Muscle layer of duodenum (tissue), 2 donors: ENCODE data around the gene HOXA4.

Experiments
- H3K27ac ChIP-seq: one replicate; pipeline ENCODE4 v1.7.0; 2013; ENCODE audit warnings: mild to moderate bottlenecking, low read length
- H3K27me3 ChIP-seq: one replicate; pipeline ENCODE4 v1.7.0; 2013; ENCODE audit warnings: low read depth, mild to moderate bottlenecking, control low read depth, low read length
- H3K36me3 ChIP-seq, 2 donors: one replicate each; pipeline ENCODE4 v1.7.0; 2013; ENCODE audit warnings: low read length in 2 of 2, control low read depth in 1 of 2, mild to moderate bottlenecking in 1 of 2; ENCODE audit not compliant: insufficient read depth in 2 of 2, control insufficient read depth in 1 of 2
- H3K4me1 ChIP-seq, 2 donors: one replicate each; pipeline ENCODE4 v1.7.0; 2013; ENCODE audit warnings: low read length in 2 of 2, mild to moderate bottlenecking in 2 of 2, control low read depth in 1 of 2, moderate library complexity in 1 of 2; ENCODE audit not compliant: insufficient read depth in 2 of 2, control insufficient read depth in 1 of 2
- H3K4me3 ChIP-seq, 2 donors: one replicate each; pipeline ENCODE4 v1.7.0; 2013; ENCODE audit warnings: low read length in 2 of 2, low read depth in 1 of 2, mild to moderate bottlenecking in 1 of 2
- H3K9me3 ChIP-seq, 2 donors: one replicate each; pipeline ENCODE4 v1.7.0; 2013; ENCODE audit warnings: low read length in 2 of 2, control low read depth in 1 of 2, mild to moderate bottlenecking in 1 of 2; ENCODE audit not compliant: control insufficient read depth in 1 of 2
- donor health status: healthy.

HOXA4 gene

DNA sequence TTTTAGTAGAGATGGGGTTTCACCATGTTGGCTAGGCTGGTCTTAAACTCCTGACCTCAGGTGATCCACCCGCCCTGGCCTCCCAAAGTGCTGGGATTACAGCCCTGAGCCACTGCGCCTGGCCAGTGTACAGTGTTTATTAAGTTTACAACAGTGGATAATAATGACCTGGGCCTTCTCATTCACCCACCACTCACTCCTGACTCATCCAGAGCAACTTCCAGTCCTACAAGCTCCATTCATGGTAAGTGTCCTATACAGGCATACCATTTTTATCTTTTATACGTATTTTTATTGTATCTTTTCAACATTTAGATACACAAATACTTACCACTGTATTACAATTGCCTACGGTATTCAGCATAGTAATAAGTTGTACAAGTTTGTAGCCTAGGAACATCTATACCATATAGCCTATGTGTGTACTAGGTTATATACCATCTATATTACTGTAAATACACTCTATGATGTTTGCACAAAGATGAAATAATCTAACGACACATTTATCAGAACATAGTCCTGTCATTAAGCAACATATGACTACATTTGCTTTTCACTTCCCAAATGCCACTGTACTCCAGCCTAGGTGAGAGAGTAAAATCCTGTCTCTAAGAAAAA, 51.8 kb downstream of the HOXA4 start:
- no peaks in the 10 kb centered on the region for H3K4me1 ChIP-seq
- no peaks in the 10 kb centered on the region for H3K36me3 ChIP-seq
- no peaks in the 10 kb centered on the region for H3K27me3 ChIP-seq
- no peak overlapping the region for H3K4me3 ChIP-seq
- H3K9me3 ChIP-seq, result no peaks in the 10 kb centered on the region
- H3K27ac ChIP-seq, result no peak overlapping the region
